AG08396 (cell line): ENCODE data around the gene DMXL2.
A peak's percentile ranks its signal among the peaks of the same experiment; 100 is the strongest.
"Not testable (repeated sequence)": the region's sequence is repeated elsewhere in the genome, so short reads cannot be mapped to it uniquely, and the experiment has no call there.

Experiments used
- DNase-seq: peaks from one replicate; pipeline ENCODE4 v3.0.0; 2012; ENCODE audit warnings: low spot score, mixed read lengths

The DMXL2 gene

GRCh38 chr15:51624022-51624421, 1.5 kb upstream of the DMXL2 start:
- no peak for DNase-seq

GRCh38 chr15:51623386-51623938, 891 bp upstream of the DMXL2 start:
- DNase-seq, result peak; percentile 4

GRCh38 chr15:51621936-51622603, 501 bp downstream of the DMXL2 start:
- peak; percentile 73 for DNase-seq

- DNase-seq, result no peak
Observed at GRCh38 chr15:51621155-51621765, 1.3 kb downstream of the DMXL2 start.

GRCh38 chr15:51620641-51621040, 1.9 kb downstream of the DMXL2 start:
- DNase-seq, result no peak

GRCh38 chr15:51620122-51620521, 2.4 kb downstream of the DMXL2 start:
- no peak for DNase-seq

GRCh38 chr15:51619331-51620035, 3.1 kb downstream of the DMXL2 start:
- no peak for DNase-seq

GRCh38 chr15:51617886-51618285, 4.7 kb downstream of the DMXL2 start:
- DNase-seq, result no peak

GRCh38 chr15:51613951-51614350, 8.6 kb downstream of the DMXL2 start:
- DNase-seq, result no peak

GRCh38 chr15:51612669-51613068, 9.9 kb downstream of the DMXL2 start:
- not testable (repeated sequence) for DNase-seq

- not testable (repeated sequence) for DNase-seq
Observed at GRCh38 chr15:51603462-51603948, 19.1 kb downstream of the DMXL2 start.

GRCh38 chr15:51603002-51603401, 19.6 kb downstream of the DMXL2 start:
- DNase-seq, result no peak

- DNase-seq, result no peak
Observed at GRCh38 chr15:51602484-51602883, 20.1 kb downstream of the DMXL2 start.

- DNase-seq, result no peak
Observed at GRCh38 chr15:51601801-51602200, 20.8 kb downstream of the DMXL2 start.

- peak; percentile 5 for DNase-seq
Observed at GRCh38 chr15:51600114-51600513, 22.5 kb downstream of the DMXL2 start.

- no peak for DNase-seq
Observed at GRCh38 chr15:51589881-51590568, 32.5 kb downstream of the DMXL2 start.

- DNase-seq, result no peak
Observed at GRCh38 chr15:51588966-51589365, 33.6 kb downstream of the DMXL2 start.

- no peak for DNase-seq
Observed at GRCh38 chr15:51585986-51586385, 36.6 kb downstream of the DMXL2 start.

- DNase-seq, result no peak
Observed at GRCh38 chr15:51580982-51581381, 41.6 kb downstream of the DMXL2 start.

GRCh38 chr15:51580385-51580784, 42.2 kb downstream of the DMXL2 start:
- no peak for DNase-seq

- DNase-seq, result no peak
Observed at GRCh38 chr15:51579012-51579411, 43.6 kb downstream of the DMXL2 start.

GRCh38 chr15:51577636-51578304, 44.8 kb downstream of the DMXL2 start:
- no peak for DNase-seq
